ENCODE results near the gene TJP1. TPM values are rescaled to one million over a fixed set of nuclear protein-coding genes. Genes with fewer than 3 reads are reported as not detected.
"Not testable (repeated sequence)": the region's sequence is repeated elsewhere in the genome, so short reads cannot be mapped to it uniquely, and the experiment has no call there.

Gene TJP1
- total and polyA plus RNA-seq, 8 donors: 82.9 to 130 (median 121) TPM

DNA sequence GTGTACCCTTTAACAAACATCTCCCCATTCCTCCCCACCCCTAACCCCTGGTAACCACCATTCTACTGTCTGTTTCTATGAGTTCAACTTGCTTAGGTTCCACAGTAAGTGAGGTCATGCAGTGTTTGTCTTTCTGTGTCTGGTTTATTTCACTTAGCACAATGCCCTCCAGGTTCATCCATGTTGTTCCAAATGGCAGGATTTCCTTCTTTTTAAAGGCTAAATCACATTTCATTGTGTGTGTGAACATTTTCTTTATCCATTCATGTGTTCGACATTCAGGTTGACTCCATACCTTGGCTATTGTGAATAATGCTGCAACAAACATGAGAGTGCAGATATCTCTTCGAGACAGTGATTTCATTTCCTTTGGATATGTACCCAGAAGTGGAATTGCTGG is 62.7 kb downstream of the TJP1 start:
- H3K4me1 ChIP-seq: peaks cover 3 to 6% of the 10 kb centered on the region in 2 donors
- no peaks in the 10 kb centered on the region for H3K9me3 ChIP-seq
- no peak for ATAC-seq
- intact Hi-C loops (cut with DNase I): no loop called here
- H3K4me3 ChIP-seq: no peak overlapping the region
- no peaks in the 10 kb centered on the region for H3K27me3 ChIP-seq
- H3K36me3 ChIP-seq: peaks cover 0 to 13% of the 10 kb centered on the region in 2 donors
- no peak overlapping the region for H3K27ac ChIP-seq
- TF ChIP-seq, protein P1, sequence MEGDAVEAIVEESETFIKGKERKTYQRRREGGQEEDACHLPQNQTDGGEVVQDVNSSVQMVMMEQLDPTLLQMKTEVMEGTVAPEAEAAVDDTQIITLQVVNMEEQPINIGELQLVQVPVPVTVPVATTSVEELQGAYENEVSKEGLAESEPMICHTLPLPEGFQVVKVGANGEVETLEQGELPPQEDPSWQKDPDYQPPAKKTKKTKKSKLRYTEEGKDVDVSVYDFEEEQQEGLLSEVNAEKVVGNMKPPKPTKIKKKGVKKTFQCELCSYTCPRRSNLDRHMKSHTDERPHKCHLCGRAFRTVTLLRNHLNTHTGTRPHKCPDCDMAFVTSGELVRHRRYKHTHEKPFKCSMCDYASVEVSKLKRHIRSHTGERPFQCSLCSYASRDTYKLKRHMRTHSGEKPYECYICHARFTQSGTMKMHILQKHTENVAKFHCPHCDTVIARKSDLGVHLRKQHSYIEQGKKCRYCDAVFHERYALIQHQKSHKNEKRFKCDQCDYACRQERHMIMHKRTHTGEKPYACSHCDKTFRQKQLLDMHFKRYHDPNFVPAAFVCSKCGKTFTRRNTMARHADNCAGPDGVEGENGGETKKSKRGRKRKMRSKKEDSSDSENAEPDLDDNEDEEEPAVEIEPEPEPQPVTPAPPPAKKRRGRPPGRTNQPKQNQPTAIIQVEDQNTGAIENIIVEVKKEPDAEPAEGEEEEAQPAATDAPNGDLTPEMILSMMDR (IDR thresholded peaks at IDR 0.05): no peak
- no peak for DNase-seq

DNA sequence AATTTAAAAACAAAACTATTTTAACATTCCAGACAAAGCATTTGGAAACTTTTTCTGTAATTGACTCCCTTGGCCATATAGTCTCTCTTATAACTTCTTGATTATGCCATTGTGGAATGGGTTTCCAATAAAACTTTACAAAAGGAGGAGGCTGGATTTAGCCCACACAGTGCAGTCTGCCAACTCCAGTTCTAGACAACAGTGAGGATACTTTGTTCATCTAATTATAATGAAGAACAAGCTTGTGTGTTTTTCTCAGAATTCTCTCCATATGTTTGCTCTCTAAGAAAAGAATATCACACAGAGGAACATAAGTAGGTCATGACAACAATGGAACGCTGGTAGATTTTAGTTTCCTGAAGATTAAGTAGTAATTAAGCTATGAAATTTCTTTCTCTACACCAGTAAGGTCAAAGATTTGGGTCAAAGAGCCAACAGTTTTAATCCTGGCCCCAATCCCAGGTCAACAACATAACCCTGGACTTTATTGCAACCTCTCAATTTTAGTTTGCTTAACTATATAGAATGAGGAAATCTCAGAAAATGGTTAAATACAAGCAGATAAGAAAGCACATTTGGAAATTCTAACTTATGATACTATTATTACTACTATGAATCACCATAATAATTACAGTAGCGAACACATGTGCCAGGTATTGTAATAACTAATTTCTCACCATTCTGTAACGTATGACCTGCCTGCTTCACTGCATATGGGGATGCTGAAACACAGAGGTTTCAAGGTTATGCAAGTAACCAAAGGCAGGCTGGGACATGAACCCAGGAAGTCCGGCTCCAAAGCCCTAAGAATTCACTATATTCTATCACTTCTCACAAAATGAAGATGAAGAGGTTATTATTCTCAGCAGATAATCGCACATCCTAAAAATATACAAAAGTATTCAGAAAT is 65.7 kb downstream of the TJP1 start:
- DNase-seq (peak in 1 of 4 donors; percentile 26), ATAC-seq (no peak)
- intact Hi-C loops (cut with DNase I): no loop called here
- Histone ChIP-seq H3K4me3 (no peak overlapping the region), H3K4me1 (peaks cover 3 to 6% of the 10 kb centered on the region in 2 donors), H3K27me3 (no peaks in the 10 kb centered on the region), H3K36me3 (peaks cover 0 to 10% of the 10 kb centered on the region in 2 donors), H3K27ac (peak overlapping the region in 1 of 2 donors; percentile 20), H3K9me3 (no peaks in the 10 kb centered on the region)
- TF ChIP-seq, protein P1 (IDR thresholded peaks at IDR 0.05): no peak

DNA sequence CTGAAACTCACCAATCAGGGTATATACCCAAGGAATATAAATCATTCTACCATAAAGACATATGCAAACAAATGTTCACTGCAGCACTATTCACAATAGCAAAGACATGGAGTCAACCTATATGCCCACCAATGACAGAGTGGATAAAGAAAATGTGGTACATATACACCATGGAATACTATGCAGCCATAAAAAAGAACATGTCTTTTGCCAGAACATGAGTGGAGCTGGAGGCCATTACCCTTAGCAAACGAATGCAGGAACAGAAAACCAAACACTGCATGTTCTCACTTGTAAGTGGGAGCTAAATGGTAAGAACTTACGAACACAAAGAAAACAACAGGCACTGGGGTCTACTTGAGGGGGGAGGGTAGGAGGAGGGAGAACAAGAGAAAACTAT is 68.3 kb downstream of the TJP1 start:
- H3K4me1 ChIP-seq; H3K36me3 ChIP-seq; H3K27me3 ChIP-seq; ATAC-seq; DNase-seq; H3K9me3 ChIP-seq; intact Hi-C loops (cut with DNase I); H3K27ac ChIP-seq; H3K4me3 ChIP-seq: not testable (repeated sequence)

DNA sequence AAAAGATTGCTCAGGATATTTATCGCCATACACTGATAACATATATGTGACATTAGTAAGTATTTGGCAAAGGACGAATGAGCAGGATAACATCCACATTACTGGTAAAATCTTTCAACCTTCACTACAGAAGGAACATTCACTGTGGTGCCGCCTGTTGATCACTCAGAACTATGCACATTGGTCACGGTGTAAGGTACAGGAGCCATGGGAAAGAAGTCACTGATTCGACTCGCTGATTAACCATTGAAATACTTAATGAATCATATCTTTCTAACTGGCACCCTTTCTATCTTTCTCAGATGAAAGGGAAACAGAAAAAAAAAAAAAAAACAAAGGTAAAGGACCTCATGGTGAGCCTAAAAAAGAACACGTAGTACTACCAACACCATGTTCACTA is 68.8 kb downstream of the TJP1 start:
- ATAC-seq: no peak
- DNase-seq: no peak

DNA sequence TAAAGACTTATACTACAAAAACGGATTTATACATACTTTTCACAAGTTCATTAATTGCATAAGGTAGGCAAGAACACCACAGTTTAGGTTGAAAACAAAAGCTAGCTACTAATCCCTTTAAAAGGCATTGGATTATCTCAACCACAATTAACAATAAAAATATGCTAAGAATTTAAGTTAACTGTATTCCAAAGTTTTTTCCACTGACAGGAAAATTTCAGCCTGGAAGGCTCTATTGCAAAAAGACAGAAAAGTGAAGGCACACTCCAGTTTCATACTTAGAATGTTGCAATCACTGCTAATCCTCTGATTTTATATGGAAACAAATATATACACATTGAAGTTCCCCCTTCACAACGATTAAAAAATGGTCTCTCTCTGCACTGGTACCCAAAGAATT is 71.5 kb downstream of the TJP1 start:
- no peak for ATAC-seq
- intact Hi-C loops (cut with DNase I): no loop called here
- Histone ChIP-seq H3K36me3 (no peaks in the 10 kb centered on the region), H3K4me3 (no peak overlapping the region), H3K9me3 (no peaks in the 10 kb centered on the region), H3K27me3 (no peaks in the 10 kb centered on the region), H3K27ac (peak overlapping the region in 1 of 2 donors; percentile 8), H3K4me1 (no peaks in the 10 kb centered on the region)
- no peak for DNase-seq
- TF ChIP-seq, protein P1 (IDR thresholded peaks at IDR 0.05): no peak

More for the DNA sequence above, 68.8 kb downstream of the TJP1 start:
- Histone ChIP-seq H3K27me3 (no peaks in the 10 kb centered on the region), H3K9me3 (no peaks in the 10 kb centered on the region), H3K4me3 (no peak overlapping the region), H3K27ac (no peak overlapping the region), H3K4me1 (peaks cover 3 to 6% of the 10 kb centered on the region in 2 donors), H3K36me3 (no peaks in the 10 kb centered on the region)
- intact Hi-C loops (cut with DNase I): no loop called here
- TF ChIP-seq, protein P1 (IDR thresholded peaks at IDR 0.05): no peak
